H9 (cell line): ENCODE results near the gene MAPK12. TPM values are rescaled to one million over a fixed set of nuclear protein-coding genes. Genes with fewer than 3 reads are reported as not detected.
A peak's percentile ranks its signal among the peaks of the same experiment; 100 is the strongest.

Experiments used
- DNase-seq: peaks from one replicate; pipeline ENCODE4 v3.0.0-alpha.2; 2017
- H2AFZ ChIP-seq: one replicate; pipeline ENCODE4 v1.6.1; 2013; ENCODE audit warnings: mild to moderate bottlenecking, low read length, control low read depth, moderate library complexity
- H2AK5ac ChIP-seq: 2 replicates; pipeline ENCODE4 v1.6.1; 2013; ENCODE audit warnings: low read length, control low read depth, mixed read lengths; ENCODE audit not compliant: insufficient read length
- H2BK120ac ChIP-seq: one replicate; pipeline ENCODE4 v1.6.1; 2013; ENCODE audit warnings: low read depth, mild to moderate bottlenecking, low read length, control low read depth, inconsistent platforms; ENCODE audit not compliant: poor library complexity, severe bottlenecking
- H2BK12ac ChIP-seq: 2 replicates; pipeline ENCODE4 v1.6.1; 2013; ENCODE audit warnings: low read length, control low read depth, mixed read lengths, low read depth; ENCODE audit not compliant: insufficient read length
- H2BK15ac ChIP-seq: 2 replicates; pipeline ENCODE4 v1.6.1; 2013; ENCODE audit warnings: low read depth, low read length, control low read depth
- H2BK20ac ChIP-seq: one replicate; pipeline ENCODE4 v1.6.1; 2013; ENCODE audit warnings: low read depth, mild to moderate bottlenecking, low read length, control low read depth, inconsistent platforms; ENCODE audit not compliant: poor library complexity, severe bottlenecking
- H2BK5ac ChIP-seq: 2 replicates; pipeline ENCODE4 v1.6.1; 2013; ENCODE audit warnings: low read length, control low read depth, mixed read lengths; ENCODE audit not compliant: insufficient read length
- H3K14ac ChIP-seq: 2 replicates; pipeline ENCODE4 v1.6.1; 2013; ENCODE audit warnings: low read length, control low read depth; ENCODE audit not compliant: insufficient read depth
- H3K18ac ChIP-seq: 2 replicates; pipeline ENCODE4 v1.6.1; 2013; ENCODE audit warnings: low read depth, mild to moderate bottlenecking, mixed read lengths, low read length, control low read depth; ENCODE audit not compliant: insufficient read length
- H3K23ac ChIP-seq: 2 replicates; pipeline ENCODE4 v1.6.1; 2013; ENCODE audit warnings: low read length, control low read depth, mixed read lengths, low read depth; ENCODE audit not compliant: insufficient read length
- H3K23me2 ChIP-seq: 2 replicates; pipeline ENCODE4 v1.6.1; 2013; ENCODE audit warnings: low read depth, mild to moderate bottlenecking, mixed read lengths, low read length, control low read depth; ENCODE audit not compliant: insufficient read length, poor library complexity, severe bottlenecking
- H3K27ac ChIP-seq: 2 replicates; pipeline ENCODE4 v1.5.1; 2013; ENCODE audit warnings: low read length, control low read depth, mixed read lengths, low read depth; ENCODE audit not compliant: insufficient read length
- H3K27me3 ChIP-seq: 2 replicates; pipeline ENCODE4 v1.6.1; 2013; ENCODE audit warnings: low read length, control low read depth, inconsistent platforms; ENCODE audit not compliant: insufficient read depth
- H3K4ac ChIP-seq: 2 replicates; pipeline ENCODE4 v1.6.1; 2013; ENCODE audit warnings: low read depth, mild to moderate bottlenecking, control low read depth, inconsistent platforms, low read length, moderate library complexity
- H3K4me1 ChIP-seq: 2 replicates; pipeline ENCODE4 v1.6.1; 2013; ENCODE audit warnings: low read length, control low read depth, inconsistent platforms; ENCODE audit not compliant: insufficient read depth
- H3K4me2 ChIP-seq: 2 replicates; pipeline ENCODE4 v1.6.1; 2013; ENCODE audit warnings: low read length, control low read depth, mixed read lengths; ENCODE audit not compliant: insufficient read length, insufficient read depth
- H3K56ac ChIP-seq: 2 replicates; pipeline ENCODE4 v1.6.1; 2013; ENCODE audit warnings: low read depth, mild to moderate bottlenecking, mixed read lengths, low read length, control low read depth; ENCODE audit not compliant: insufficient read length
- H3K79me1 ChIP-seq: 2 replicates; pipeline ENCODE4 v1.6.1; 2013; ENCODE audit warnings: low read depth, mild to moderate bottlenecking, moderate library complexity, low read length, control low read depth, inconsistent platforms; ENCODE audit not compliant: insufficient read depth, poor library complexity, severe bottlenecking
- H3K79me2 ChIP-seq: 2 replicates; pipeline ENCODE4 v1.6.1; 2013; ENCODE audit warnings: low read length, control low read depth, inconsistent platforms; ENCODE audit not compliant: insufficient read depth
- H3K9ac ChIP-seq: 2 replicates; pipeline ENCODE4 v1.6.1; 2013; ENCODE audit warnings: low read length, control low read depth, mixed read lengths; ENCODE audit not compliant: insufficient read length; ENCODE audit errors: extremely low read depth
- H3K9me3 ChIP-seq: one replicate; pipeline ENCODE4 v1.6.1; 2013; ENCODE audit warnings: low read depth, low read length, inconsistent platforms; ENCODE audit not compliant: control insufficient read depth
- H3T11ph ChIP-seq: one replicate; pipeline ENCODE4 v1.6.1; 2013; ENCODE audit warnings: mild to moderate bottlenecking, low read length, control low read depth, inconsistent platforms
- H4K20me1 ChIP-seq: one replicate; pipeline ENCODE4 v1.6.1; 2013; ENCODE audit not compliant: control insufficient read depth, insufficient read length, insufficient read depth
- H4K5ac ChIP-seq: 2 replicates; pipeline ENCODE4 v1.6.1; 2013; ENCODE audit warnings: low read depth, mild to moderate bottlenecking, mixed read lengths, low read length, control low read depth; ENCODE audit not compliant: insufficient read length
- H4K8ac ChIP-seq: replicated peaks from 2 replicates; pipeline ENCODE4 v1.6.1; 2013; ENCODE audit warnings: low read length, control low read depth, mixed read lengths, low read depth; ENCODE audit not compliant: insufficient read length
- H4K91ac ChIP-seq: 2 replicates; pipeline ENCODE4 v1.6.1; 2013; ENCODE audit warnings: low read depth, mild to moderate bottlenecking, moderate library complexity, mixed read lengths, low read length, control low read depth; ENCODE audit not compliant: insufficient read length
- H3K27ac Mint-ChIP-seq, 3 experiments: 2 replicates in 2 of 3; 3 replicates in 1 of 3; pipeline ENCODE4 v1.8.0; 2020 to 2021; ENCODE audit warnings: mixed read lengths in 3 of 3, mild to moderate bottlenecking in 1 of 3, moderate library complexity in 1 of 3
- H3K27me3 Mint-ChIP-seq: 2 replicates; pipeline ENCODE4 v1.8.0; 2021; ENCODE audit warnings: low read depth, mild to moderate bottlenecking, moderate library complexity, mixed read lengths
- H3K36me3 Mint-ChIP-seq, 3 experiments: 2 replicates in 2 of 3; 3 replicates in 1 of 3; pipeline ENCODE4 v1.8.0; 2020 to 2021; ENCODE audit warnings: low read depth in 3 of 3, mixed read lengths in 3 of 3; ENCODE audit not compliant: insufficient read depth in 1 of 3
- H3K4me1 Mint-ChIP-seq, 2 experiments: 2 replicates each; pipeline ENCODE4 v1.8.0; 2020; ENCODE audit warnings: mixed read lengths in 2 of 2
- H3K4me3 Mint-ChIP-seq, 2 experiments: 2 replicates in 1 of 2; 3 replicates in 1 of 2; pipeline ENCODE4 v1.8.0; 2020 to 2021; ENCODE audit warnings: mild to moderate bottlenecking in 2 of 2, mixed read lengths in 2 of 2, moderate library complexity in 1 of 2
- H3K9me3 Mint-ChIP-seq, 2 experiments: 2 replicates in 1 of 2; 3 replicates in 1 of 2; pipeline ENCODE4 v1.8.0; 2020; ENCODE audit warnings: mild to moderate bottlenecking in 2 of 2, mixed read lengths in 2 of 2, moderate library complexity in 1 of 2
- CTCF ChIP-seq: fragments of 200-600 bp; sonication (generic); conservative IDR thresholded peaks from 3 replicates; pipeline ENCODE4 v1.8.0; 2021; ENCODE audit warnings: antibody characterized with exemption, mild to moderate bottlenecking
- WGBS: extraction: QIAGEN DNeasy Blood & Tissue Kit; methylation state at CpG from one replicate; pipeline ENCODE4 v1.1.7; 2013; ENCODE audit warnings: missing lambda C conversion rate, low lambda C conversion rate, mixed read lengths; ENCODE audit not compliant: insufficient read length; ENCODE audit errors: extremely low coverage; 5-methylcytosine and 5-hydroxymethylcytosine counted together
- total RNA-seq: library from RNA; stranded (reverse); gene quantifications from 2 replicates; pipeline ENCODE4 v1.2.1, GENCODE V29; 2021

The MAPK12 gene
- total RNA-seq, 1 experiment from 2014 or later, result 31.3 TPM

- Histone ChIP-seq H4K8ac (no peak overlapping the region), H3K14ac (no peak overlapping the region), H3K9me3 (no peaks in the 10 kb centered on the region), H2AFZ (no peak overlapping the region), H3K23ac (no peak overlapping the region), H3K18ac (no peak overlapping the region), H4K5ac (no peak overlapping the region), H2BK5ac (no peak overlapping the region), H3K56ac (no peak overlapping the region), H3T11ph (no peak overlapping the region), H2AK5ac (no peak overlapping the region), H2BK20ac (no peak overlapping the region), H3K79me2 (no peaks in the 10 kb centered on the region), H3K27ac (no peak overlapping the region), H3K9ac (no peak overlapping the region), H4K20me1 (no peaks in the 10 kb centered on the region), H2BK120ac (no peak overlapping the region), H3K23me2 (peaks cover 6% of the 10 kb centered on the region), H2BK12ac (no peak overlapping the region), H3K4me1 (no peaks in the 10 kb centered on the region), H3K79me1 (no peaks in the 10 kb centered on the region), H3K27me3 (no peaks in the 10 kb centered on the region), H2BK15ac (no peak overlapping the region), H3K4me2 (no peak overlapping the region), H3K4ac (no peak overlapping the region), H4K91ac (no peak overlapping the region)
- WGBS, result no CpG with 5 or more reads among the region's 20 CpGs
- no peak for DNase-seq
- H3K27ac Mint-ChIP-seq, result peak overlapping the region in 1 of 3 experiments; percentile 68; a peak in 2 of 7 replicates
- peaks cover 0 to under 1% (median 0%) of the 10 kb centered on the region in 3 experiments; a peak in 2 of 7 replicates for H3K36me3 Mint-ChIP-seq
- H3K27me3 Mint-ChIP-seq, result peaks cover 1% of the 10 kb centered on the region; the same call in 1 of the 2 replicates
- no peaks in the 10 kb centered on the region for H3K9me3 Mint-ChIP-seq
- no peak for TF ChIP-seq CTCF
- H3K4me1 Mint-ChIP-seq, result peaks cover 16 to 31% of the 10 kb centered on the region in 2 experiments
- no peak overlapping the region; a peak in 1 of 5 replicates for H3K4me3 Mint-ChIP-seq
Observed at GRCh38 chr22:50297510-50298265, 36.2 kb upstream of the MAPK12 start.
